ENCODE data around the gene ADRM1. TPM values are rescaled to one million over a fixed set of nuclear protein-coding genes. Genes with fewer than 3 reads are reported as not detected.

The ADRM1 gene
- polyA plus RNA-seq, 1 donor = 69.4 TPM

GRCh38 chr20:62342910-62343309, 40.1 kb downstream of the ADRM1 start:
- no peak for DNase-seq

- DNase-seq = no peak
Measured at GRCh38 chr20:62344092-62344491, 41.3 kb downstream of the ADRM1 start.

GRCh38 chr20:62344782-62345181, 42.0 kb downstream of the ADRM1 start:
- no peak for DNase-seq

- DNase-seq = no peak
Measured at GRCh38 chr20:62345681-62346370, 43.0 kb downstream of the ADRM1 start.

GRCh38 chr20:62346398-62347150, 43.8 kb downstream of the ADRM1 start:
- no peak for DNase-seq

GRCh38 chr20:62347151-62347404, 44.3 kb downstream of the ADRM1 start:
- no peak for DNase-seq

GRCh38 chr20:62347445-62347844, 44.6 kb downstream of the ADRM1 start:
- no peak for DNase-seq

GRCh38 chr20:62348604-62349003, 45.8 kb downstream of the ADRM1 start:
- DNase-seq = no peak

GRCh38 chr20:62349556-62350097, 46.8 kb downstream of the ADRM1 start:
- no peak for DNase-seq

- DNase-seq = no peak
Measured at GRCh38 chr20:62350098-62350628, 47.4 kb downstream of the ADRM1 start.

GRCh38 chr20:62350629-62351422, 48.0 kb downstream of the ADRM1 start:
- DNase-seq = no peak

GRCh38 chr20:62351469-62352401, 48.9 kb downstream of the ADRM1 start:
- no peak for DNase-seq

- no peak for DNase-seq
Measured at GRCh38 chr20:62352402-62353288, 49.8 kb downstream of the ADRM1 start.

GRCh38 chr20:62353289-62354030, 50.7 kb downstream of the ADRM1 start:
- DNase-seq = no peak

GRCh38 chr20:62354031-62354808, 51.4 kb downstream of the ADRM1 start:
- no peak for DNase-seq

- no peak for DNase-seq
Measured at GRCh38 chr20:62354811-62355341, 52.1 kb downstream of the ADRM1 start.

- DNase-seq = no peak
Measured at GRCh38 chr20:62355516-62355877, 52.7 kb downstream of the ADRM1 start.

GRCh38 chr20:62355878-62356588, 53.2 kb downstream of the ADRM1 start:
- no peak for DNase-seq
